A549 (cell line): ENCODE results near the gene BRPF3. TPM values are rescaled to one million over a fixed set of nuclear protein-coding genes. Genes with fewer than 3 reads are reported as not detected.

Experiments
- ATAC-seq, 2 experiments: fragments of 200-7000 bp in 1 of 2; fragments of >200 bp in 1 of 2; cut with Nextera tagmentation in 1 of 2; cut with Tn5 transposase in 1 of 2; 3 replicates each; pipeline versions ENCODE4 v1.8.0 to v1.9.1; 2018 to 2020; ENCODE audit warnings: mild to moderate bottlenecking in 1 of 2, moderate library complexity in 1 of 2
- CTCF ChIA-PET: fragments of 300-600 bp; sonication (Branson Sonifier 250); formaldehyde crosslinking; extraction: SDS; loops from one replicate; lab custom pipeline; 2021; ENCODE audit warnings: antibody characterized with exemption, inconsistent platforms; lab: Yijun Ruan, JAX
- POLR2A ChIA-PET: fragments of 350-600 bp; formaldehyde crosslinking; extraction: SDS; loops from one replicate; lab custom pipeline; 2021; ENCODE audit warnings: antibody characterized with exemption, inconsistent platforms; lab: Yijun Ruan, JAX
- DNase-seq, 2 experiments: peaks; one replicate each; pipeline versions ENCODE4 v3.0.0 to v3.0.0-alpha.2; 2011 to 2016; ENCODE audit warnings: low read depth in 1 of 2, low spot score in 1 of 2
- FAIRE-seq: peaks from 2 replicates; lab custom pipeline; 2011; peaks lifted over from hg19 to GRCh38; lab: Jason Lieb, UNC
- H3K27ac ChIP-seq, 2 experiments: fragments of >200 bp; sonication (Bioruptor Twin); formaldehyde crosslinking; 3 replicates each; pipeline ENCODE4 v1.5.1; 2016 to 2017
- H3K4me1 ChIP-seq: fragments of >200 bp; sonication (Bioruptor Twin); formaldehyde crosslinking; 3 replicates; pipeline ENCODE4 v1.6.1; 2016
- H3K4me2 ChIP-seq: fragments of >200 bp; sonication (Bioruptor Twin); formaldehyde crosslinking; 3 replicates; pipeline ENCODE4 v1.6.1; 2016
- H3K4me3 ChIP-seq: fragments of >200 bp; sonication (Bioruptor Twin); formaldehyde crosslinking; 3 replicates; pipeline ENCODE4 v1.5.1; 2016
- H3K9me3 ChIP-seq: fragments of >200 bp; sonication (Bioruptor Twin); formaldehyde crosslinking; 3 replicates; pipeline ENCODE4 v1.6.1; 2016
- BHLHE40 ChIP-seq: IDR thresholded peaks from 2 replicates; pipeline ENCODE4 v1.6.1; 2012; ENCODE audit warnings: low read depth, low read length, inconsistent platforms
- CBX8 ChIP-seq: fragments of 200-600 bp; sonication (generic); IDR thresholded peaks from 2 replicates; pipeline ENCODE4 v1.6.1; 2016
- CTCF ChIP-seq: fragments of >200 bp; sonication (Bioruptor Twin); formaldehyde crosslinking; IDR thresholded peaks from 3 replicates; pipeline ENCODE4 v1.5.1; 2016
- GATA3 ChIP-seq: IDR thresholded peaks from 2 replicates; pipeline ENCODE4 v1.6.1; 2012; ENCODE audit warnings: borderline replicate concordance
- HOXA7 ChIP-seq: fragments of 250-450 bp; sonication (Bioruptor Pico); IDR thresholded peaks from 2 replicates; pipeline ENCODE4 v1.5.0; 2020; ENCODE audit warnings: mild to moderate bottlenecking, moderate library complexity
- KDM5A ChIP-seq: fragments of 200-600 bp; sonication (generic); IDR thresholded peaks from 2 replicates; pipeline ENCODE4 v1.6.1; 2016; ENCODE audit warnings: antibody characterized with exemption, mild to moderate bottlenecking
- MYC ChIP-seq: IDR thresholded peaks from 2 replicates; pipeline ENCODE4 v1.6.1; 2012; ENCODE audit warnings: mild to moderate bottlenecking, inconsistent platforms, low read length, improper control_type of control experiment, borderline replicate concordance
- NFE2L2 ChIP-seq: fragments of 150-350 bp; conservative IDR thresholded peaks from 2 replicates; pipeline ENCODE4 v1.6.1; 2014; ENCODE audit warnings: low read length
- RAD21 ChIP-seq, 2 experiments: fragments of >200 bp in 1 of 2; sonication (Bioruptor Twin) in 1 of 2; formaldehyde crosslinking in 1 of 2; IDR thresholded peaks in 1 of 2; conservative IDR thresholded peaks in 1 of 2; 2 replicates in 1 of 2; 3 replicates in 1 of 2; pipeline ENCODE4 v1.6.1; 2012 to 2018; ENCODE audit warnings: inconsistent platforms in 1 of 2
- RNF2 ChIP-seq: fragments of 200-600 bp; sonication (generic); IDR thresholded peaks from 2 replicates; pipeline ENCODE4 v1.6.1; 2016; ENCODE audit warnings: low read depth, mild to moderate bottlenecking, antibody characterized with exemption, moderate library complexity, borderline replicate concordance
- SMC3 ChIP-seq: fragments of >200 bp; sonication (Bioruptor Twin); formaldehyde crosslinking; IDR thresholded peaks from 3 replicates; pipeline ENCODE4 v1.6.1; 2018; ENCODE audit warnings: inconsistent platforms
- SREBF2 ChIP-seq: fragments of 450-650 bp; IDR thresholded peaks from 2 replicates; pipeline ENCODE4 v1.6.1; 2014; ENCODE audit warnings: mild to moderate bottlenecking, moderate library complexity
- TP53 ChIP-seq: fragments of 250-450 bp; sonication (Bioruptor Pico); IDR thresholded peaks from 2 replicates; pipeline ENCODE4 v1.5.0; 2021; ENCODE audit warnings: mild to moderate bottlenecking, moderate library complexity
- ZFP36 ChIP-seq: fragments of 450-650 bp; IDR thresholded peaks from 2 replicates; pipeline ENCODE4 v1.6.1; 2014; ENCODE audit warnings: borderline replicate concordance; ENCODE audit not compliant: partially characterized antibody
- WGBS: methylation state at CpG from one replicate; pipeline ENCODE4 v1.1.6; 2017; ENCODE audit errors: missing lambda C conversion rate; 5-methylcytosine and 5-hydroxymethylcytosine counted together
- polyA minus RNA-seq: library from RNA; depleted of rRNA, polyadenylated mRNA; stranded (reverse); fragments of >200 nt; gene quantifications from 2 replicates; pipeline ENCODE4 v1.2.3, GENCODE V29; 2011; rRNA and poly(A)+ RNA removed
- polyA plus RNA-seq, 4 experiments: library from polyadenylated mRNA; depleted of rRNA in 3 of 4; stranded (reverse); fragments of >200 nt; fragmentation: RNase III in 1 of 4; extraction: RNeasy Plus Mini Kit Qiagen cat#74134 plus additional on column Dnase treatment in 1 of 4; gene quantifications; 2 replicates in 3 of 4; 3 replicates in 1 of 4; pipeline ENCODE4 v1.2.3, GENCODE V29; 2011 to 2017
- TF ChIP-seq, protein P1 (sequence below): fragments of >200 bp; sonication (Bioruptor Twin); formaldehyde crosslinking; IDR thresholded peaks from 2 replicates; pipeline ENCODE4 v1.6.1; 2016
- TF ChIP-seq, protein P2 (sequence below): fragments of 150-350 bp; IDR thresholded peaks from 2 replicates; pipeline ENCODE4 v1.6.1; 2014; ENCODE audit warnings: low read depth, mild to moderate bottlenecking, low read length
- TF ChIP-seq, protein P3 (sequence below): fragments of 200-600 bp; sonication (generic); IDR thresholded peaks from 2 replicates; pipeline ENCODE4 v1.6.1; 2016; ENCODE audit warnings: antibody characterized with exemption, mild to moderate bottlenecking, moderate library complexity
- TF ChIP-seq, protein P4 (sequence below): IDR thresholded peaks from 2 replicates; pipeline ENCODE4 v1.6.1; 2012

Gene BRPF3
- polyA plus RNA-seq (2011; rRNA removed) (9.8 and 10.7 TPM in 2 replicates), polyA plus RNA-seq (2017; fragmentation: RNase III; extraction: RNeasy Plus Mini Kit Qiagen cat#74134 plus additional on column Dnase treatment) (9.8 to 11.2 TPM (median 11.1 TPM) in 3 replicates), polyA minus RNA-seq (11.1 and 12.3 TPM in 2 replicates)
- 9.2 and 11.2 TPM in 2 replicates for polyA plus RNA-seq (2012; cell fraction: cytosol; rRNA removed)
- polyA plus RNA-seq (2012; cell fraction: nucleus; rRNA removed) = 11.7 and 14.5 TPM in 2 replicates

- no peak for TF ChIP-seq SREBF2
- TF ChIP-seq, protein P1, sequence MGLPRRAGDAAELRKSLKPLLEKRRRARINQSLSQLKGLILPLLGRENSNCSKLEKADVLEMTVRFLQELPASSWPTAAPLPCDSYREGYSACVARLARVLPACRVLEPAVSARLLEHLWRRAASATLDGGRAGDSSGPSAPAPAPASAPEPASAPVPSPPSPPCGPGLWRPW = no peak
- TF ChIP-seq, protein P2, sequence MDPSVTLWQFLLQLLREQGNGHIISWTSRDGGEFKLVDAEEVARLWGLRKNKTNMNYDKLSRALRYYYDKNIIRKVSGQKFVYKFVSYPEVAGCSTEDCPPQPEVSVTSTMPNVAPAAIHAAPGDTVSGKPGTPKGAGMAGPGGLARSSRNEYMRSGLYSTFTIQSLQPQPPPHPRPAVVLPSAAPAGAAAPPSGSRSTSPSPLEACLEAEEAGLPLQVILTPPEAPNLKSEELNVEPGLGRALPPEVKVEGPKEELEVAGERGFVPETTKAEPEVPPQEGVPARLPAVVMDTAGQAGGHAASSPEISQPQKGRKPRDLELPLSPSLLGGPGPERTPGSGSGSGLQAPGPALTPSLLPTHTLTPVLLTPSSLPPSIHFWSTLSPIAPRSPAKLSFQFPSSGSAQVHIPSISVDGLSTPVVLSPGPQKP = no peak
- peak; percentile 64 for TF ChIP-seq CTCF
- no peak for TF ChIP-seq ZFP36
- no peak for TF ChIP-seq MYC
- TF ChIP-seq, protein P3, sequence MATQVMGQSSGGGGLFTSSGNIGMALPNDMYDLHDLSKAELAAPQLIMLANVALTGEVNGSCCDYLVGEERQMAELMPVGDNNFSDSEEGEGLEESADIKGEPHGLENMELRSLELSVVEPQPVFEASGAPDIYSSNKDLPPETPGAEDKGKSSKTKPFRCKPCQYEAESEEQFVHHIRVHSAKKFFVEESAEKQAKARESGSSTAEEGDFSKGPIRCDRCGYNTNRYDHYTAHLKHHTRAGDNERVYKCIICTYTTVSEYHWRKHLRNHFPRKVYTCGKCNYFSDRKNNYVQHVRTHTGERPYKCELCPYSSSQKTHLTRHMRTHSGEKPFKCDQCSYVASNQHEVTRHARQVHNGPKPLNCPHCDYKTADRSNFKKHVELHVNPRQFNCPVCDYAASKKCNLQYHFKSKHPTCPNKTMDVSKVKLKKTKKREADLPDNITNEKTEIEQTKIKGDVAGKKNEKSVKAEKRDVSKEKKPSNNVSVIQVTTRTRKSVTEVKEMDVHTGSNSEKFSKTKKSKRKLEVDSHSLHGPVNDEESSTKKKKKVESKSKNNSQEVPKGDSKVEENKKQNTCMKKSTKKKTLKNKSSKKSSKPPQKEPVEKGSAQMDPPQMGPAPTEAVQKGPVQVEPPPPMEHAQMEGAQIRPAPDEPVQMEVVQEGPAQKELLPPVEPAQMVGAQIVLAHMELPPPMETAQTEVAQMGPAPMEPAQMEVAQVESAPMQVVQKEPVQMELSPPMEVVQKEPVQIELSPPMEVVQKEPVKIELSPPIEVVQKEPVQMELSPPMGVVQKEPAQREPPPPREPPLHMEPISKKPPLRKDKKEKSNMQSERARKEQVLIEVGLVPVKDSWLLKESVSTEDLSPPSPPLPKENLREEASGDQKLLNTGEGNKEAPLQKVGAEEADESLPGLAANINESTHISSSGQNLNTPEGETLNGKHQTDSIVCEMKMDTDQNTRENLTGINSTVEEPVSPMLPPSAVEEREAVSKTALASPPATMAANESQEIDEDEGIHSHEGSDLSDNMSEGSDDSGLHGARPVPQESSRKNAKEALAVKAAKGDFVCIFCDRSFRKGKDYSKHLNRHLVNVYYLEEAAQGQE = no peak
- TF ChIP-seq RAD21 (conservative IDR thresholded peaks at IDR 0.05 in 1 of 2, IDR thresholded peaks at IDR 0.05 in 1 of 2) = peak in 1 of 2 experiments; percentile 63; a peak in 3 of 5 replicates
- TF ChIP-seq BHLHE40 = no peak
- TF ChIP-seq KDM5A = no peak
- TF ChIP-seq CBX8 = no peak
- TF ChIP-seq RNF2 = no peak
- TF ChIP-seq NFE2L2 = no peak
- peak; percentile 42; the same call in 2 of the 3 replicates for TF ChIP-seq SMC3
- TF ChIP-seq HOXA7 (CRISPR knock-in tag) = no peak
- no peak for TF ChIP-seq GATA3
- TF ChIP-seq TP53 (CRISPR knock-in tag) = no peak
- TF ChIP-seq, protein P4, sequence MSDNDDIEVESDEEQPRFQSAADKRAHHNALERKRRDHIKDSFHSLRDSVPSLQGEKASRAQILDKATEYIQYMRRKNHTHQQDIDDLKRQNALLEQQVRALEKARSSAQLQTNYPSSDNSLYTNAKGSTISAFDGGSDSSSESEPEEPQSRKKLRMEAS = peak; percentile 7; the same call in 1 of the 2 replicates
- peak within 1 kb of the TSS; percentile 100 for H3K27ac ChIP-seq
- ChIA-PET POLR2A (interaction anchor here (0.7 to 1.2 kb wide), 3 partner anchors 46 to 169 kb away, joined by 3 to 5 read pairs (median 3); no protein-coding TSS in a partner anchor), CTCF (no interaction called here)
- ATAC-seq = peak; percentile 82 to 84
- no peak for FAIRE-seq
- peak within 1 kb of the TSS; percentile 89 for H3K4me2 ChIP-seq
- H3K4me1 ChIP-seq = peaks cover 8% of the 10 kb centered on the region; the same call in 1 of the 3 replicates
- 1% methylated on average over 9 of the region's 79 CpGs for WGBS
- H3K9me3 ChIP-seq = no peaks in the 10 kb centered on the region
- peak; percentile 53 to 57 for DNase-seq
- H3K4me3 ChIP-seq = peak within 1 kb of the TSS; percentile 95
These were observed at the start of gene BRPF3 for GRCh38 chr6:36196113-36196879. Gene BRPF3, plus strand, starts transcription at chr6:36196744. Its CDS starts 3,579 bp downstream, at chr6:36200323.
